Omental fat pad (tissue), 4 donors: ENCODE measurements around the gene LCP2. TPM values are rescaled to one million over a fixed set of nuclear protein-coding genes. Genes with fewer than 3 reads are reported as not detected.

ENCODE experiments used
- ATAC-seq: fragments of 150-250 bp; one replicate; pipeline ENCODE4 v1.9.1; 2016; ENCODE audit warnings: mild to moderate bottlenecking, moderate library complexity; ENCODE audit not compliant: low FRiP score
- DNase-seq: peaks from one replicate; pipeline ENCODE4 v3.0.0-alpha.2; 2019; ENCODE audit warnings: low spot score
- CTCF ChIP-seq, 3 donors: fragments of 450-650 bp; IDR thresholded peaks; one replicate each; pipeline ENCODE4 v1.5.1; 2016 to 2017; ENCODE audit warnings: antibody characterized with exemption in 3 of 3, mild to moderate bottlenecking in 3 of 3, moderate library complexity in 2 of 3
- total RNA-seq, 4 donors: library from RNA; depleted of rRNA; stranded (reverse); fragments of >200 nt; gene quantifications; one replicate each; pipeline ENCODE4 v1.1.0, GENCODE V29; 2016

Gene LCP2
- total RNA-seq, 4 donors from 2014 or later: 33.5 to 81.2 (median 59.1) TPM

- no peak for ATAC-seq
Measured at GRCh38 chr5:170277867-170278281, 19.7 kb downstream of the LCP2 start.

GRCh38 chr5:170276140-170276539, 21.4 kb downstream of the LCP2 start:
- DNase-seq (no peak), ATAC-seq (no peak)
- no peak for TF ChIP-seq CTCF (IDR thresholded peaks at IDR 0.05)

More at GRCh38 chr5:170277867-170278281, 19.7 kb downstream of the LCP2 start:
- no peak for DNase-seq
- TF ChIP-seq CTCF (IDR thresholded peaks at IDR 0.05): no peak

- ATAC-seq (no peak), DNase-seq (no peak)
- TF ChIP-seq CTCF (IDR thresholded peaks at IDR 0.05): no peak
Measured at GRCh38 chr5:170275376-170275994, 22.1 kb downstream of the LCP2 start.

- no peak for ATAC-seq
- no peak for TF ChIP-seq CTCF (IDR thresholded peaks at IDR 0.05)
- no peak for DNase-seq
Measured at GRCh38 chr5:170273968-170274710, 23.4 kb downstream of the LCP2 start.

GRCh38 chr5:170270293-170271069, 27.1 kb downstream of the LCP2 start:
- ATAC-seq (no peak), DNase-seq (no peak)
- TF ChIP-seq CTCF (IDR thresholded peaks at IDR 0.05): no peak

GRCh38 chr5:170269579-170269978, 28.0 kb downstream of the LCP2 start:
- ATAC-seq (no peak), DNase-seq (no peak)
- no peak for TF ChIP-seq CTCF (IDR thresholded peaks at IDR 0.05)
